Measurements from ENCODE around the gene TMEM258.

DNA sequence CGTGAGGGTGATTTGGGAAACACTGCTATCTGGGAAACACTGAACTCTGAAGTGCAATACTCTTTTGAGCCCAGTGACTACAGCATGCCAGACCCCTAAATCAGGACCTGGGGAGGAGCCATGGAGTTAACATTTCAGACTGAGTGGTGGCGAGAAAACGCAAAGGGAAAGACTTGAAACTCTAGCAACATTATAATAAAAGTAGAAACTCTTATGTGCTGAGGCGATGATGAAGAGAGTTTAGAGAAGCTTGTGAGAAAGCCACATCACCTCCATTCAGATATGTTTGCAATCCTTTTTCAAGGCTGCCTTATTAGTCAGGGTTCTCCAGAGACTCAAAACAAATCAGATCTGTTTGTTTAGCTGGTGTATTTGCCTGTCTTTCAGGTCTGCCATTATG is 2.2 kb upstream of the TMEM258 start:
- TF ChIP-seq, protein P1, sequence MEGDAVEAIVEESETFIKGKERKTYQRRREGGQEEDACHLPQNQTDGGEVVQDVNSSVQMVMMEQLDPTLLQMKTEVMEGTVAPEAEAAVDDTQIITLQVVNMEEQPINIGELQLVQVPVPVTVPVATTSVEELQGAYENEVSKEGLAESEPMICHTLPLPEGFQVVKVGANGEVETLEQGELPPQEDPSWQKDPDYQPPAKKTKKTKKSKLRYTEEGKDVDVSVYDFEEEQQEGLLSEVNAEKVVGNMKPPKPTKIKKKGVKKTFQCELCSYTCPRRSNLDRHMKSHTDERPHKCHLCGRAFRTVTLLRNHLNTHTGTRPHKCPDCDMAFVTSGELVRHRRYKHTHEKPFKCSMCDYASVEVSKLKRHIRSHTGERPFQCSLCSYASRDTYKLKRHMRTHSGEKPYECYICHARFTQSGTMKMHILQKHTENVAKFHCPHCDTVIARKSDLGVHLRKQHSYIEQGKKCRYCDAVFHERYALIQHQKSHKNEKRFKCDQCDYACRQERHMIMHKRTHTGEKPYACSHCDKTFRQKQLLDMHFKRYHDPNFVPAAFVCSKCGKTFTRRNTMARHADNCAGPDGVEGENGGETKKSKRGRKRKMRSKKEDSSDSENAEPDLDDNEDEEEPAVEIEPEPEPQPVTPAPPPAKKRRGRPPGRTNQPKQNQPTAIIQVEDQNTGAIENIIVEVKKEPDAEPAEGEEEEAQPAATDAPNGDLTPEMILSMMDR (IDR thresholded peaks at IDR 0.05): no peak
- no peak for TF ChIP-seq POLR2A (IDR thresholded peaks at IDR 0.05)

All from body of pancreas (tissue), 4 donors.